Activated T-cell treated with anti-CD3 and anti-CD28 coated beads for 4 hours (primary cell): Measurements from ENCODE around the gene USP1.

Experiments
- DNase-seq: peaks from one replicate; pipeline ENCODE4 v3.0.0-alpha.2; 2020

The USP1 gene

DNA sequence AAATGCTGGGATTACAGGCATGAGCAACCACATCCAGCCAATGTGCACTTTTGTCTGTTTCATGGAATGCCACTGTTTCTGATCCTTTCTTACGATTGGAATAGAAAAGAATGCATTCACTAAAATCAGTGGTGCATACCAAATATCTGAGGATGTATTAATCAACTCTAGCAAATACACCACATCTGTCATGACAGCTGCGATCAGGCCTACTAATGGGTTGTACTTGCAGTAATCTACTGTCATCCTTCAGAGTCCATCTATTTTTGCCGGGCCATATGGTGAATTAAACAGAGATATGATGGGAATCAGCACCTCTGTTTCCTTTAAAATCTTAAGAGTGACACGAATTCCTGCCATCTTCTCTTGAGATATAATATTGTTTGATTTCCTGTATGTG lies 8.5 kb upstream of the USP1 start:
- no peak for DNase-seq

- no peak for DNase-seq
These were observed 7.3 kb upstream of the USP1 start for GRCh38 chr1:62429581-62429980.

DNA sequence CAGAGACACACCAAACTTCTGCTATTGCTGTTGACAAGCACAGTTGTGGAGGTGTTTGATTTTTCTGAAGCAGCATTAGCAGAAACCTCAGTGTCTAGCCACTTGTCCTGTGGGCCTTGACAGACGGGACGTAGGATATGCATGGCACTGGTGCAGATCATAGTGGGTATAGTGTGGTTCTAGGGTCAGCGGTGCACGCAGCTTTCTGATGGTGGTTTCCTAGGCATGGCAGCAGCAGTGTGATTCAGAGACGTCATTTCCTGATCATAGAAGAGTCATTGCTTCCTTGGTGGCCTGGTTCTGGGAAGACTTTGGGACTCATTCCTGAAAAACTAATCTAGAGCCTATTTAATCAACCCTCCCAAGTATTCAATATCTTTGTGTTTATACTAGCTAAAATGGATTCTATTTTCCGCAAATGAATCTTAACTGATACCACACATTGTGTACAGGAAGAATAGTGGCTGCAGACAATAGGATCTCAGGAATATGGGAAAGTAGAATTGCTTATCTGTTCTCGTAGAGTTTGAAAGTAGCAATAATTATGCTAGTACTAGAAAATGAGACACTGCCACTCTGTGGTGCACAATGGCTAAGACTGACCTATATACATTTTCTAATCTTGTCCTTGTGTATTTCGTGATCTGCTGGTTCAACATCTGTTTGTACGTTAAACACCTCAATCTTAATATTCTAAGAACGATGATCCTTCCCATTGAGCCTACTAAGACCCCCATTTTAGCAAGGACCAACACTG lies 2.8 kb upstream of the USP1 start:
- DNase-seq: no peak

GRCh38 chr1:62434618-62435001 lies 2.2 kb upstream of the USP1 start:
- DNase-seq: no peak

- DNase-seq: peak; percentile 3
These were observed 1.4 kb upstream of the USP1 start for GRCh38 chr1:62435231-62436038.

GRCh38 chr1:62436039-62436465 lies 797 bp upstream of the USP1 start:
- DNase-seq: peak; percentile 91

DNA sequence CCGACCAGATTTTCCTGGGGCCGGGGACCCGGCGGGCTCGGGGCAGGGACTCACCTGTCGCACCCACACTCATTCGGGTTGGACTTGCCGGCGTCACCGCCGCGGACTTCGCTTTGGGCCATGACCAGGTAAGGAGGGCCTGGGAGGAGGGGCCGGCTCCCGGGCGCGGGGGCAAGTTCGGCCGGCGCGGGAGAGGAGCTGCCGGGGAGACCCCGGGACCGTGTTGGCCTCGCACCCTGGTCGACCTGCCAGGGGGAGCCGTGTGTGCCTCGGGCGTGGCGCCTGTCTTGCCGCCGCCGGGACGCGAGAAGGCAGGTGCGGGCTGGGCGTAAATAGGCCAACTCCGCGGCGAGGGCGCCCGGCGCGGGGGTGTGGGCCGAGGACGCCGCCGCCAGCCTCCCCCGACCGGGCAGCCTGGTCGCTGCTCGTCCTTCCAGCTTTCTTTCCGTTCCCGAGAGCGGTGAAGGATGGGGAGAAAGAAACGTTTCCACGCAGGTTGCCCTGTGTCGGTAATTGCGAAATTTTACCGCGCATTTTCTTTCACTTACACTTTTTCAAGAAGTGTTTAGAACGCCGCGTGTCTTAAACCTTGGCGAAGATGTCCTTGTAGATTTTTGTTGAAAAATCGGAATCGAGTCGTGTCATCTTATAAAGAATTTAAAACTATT lies 558 bp downstream of the USP1 start:
- DNase-seq: peak; percentile 24

DNA sequence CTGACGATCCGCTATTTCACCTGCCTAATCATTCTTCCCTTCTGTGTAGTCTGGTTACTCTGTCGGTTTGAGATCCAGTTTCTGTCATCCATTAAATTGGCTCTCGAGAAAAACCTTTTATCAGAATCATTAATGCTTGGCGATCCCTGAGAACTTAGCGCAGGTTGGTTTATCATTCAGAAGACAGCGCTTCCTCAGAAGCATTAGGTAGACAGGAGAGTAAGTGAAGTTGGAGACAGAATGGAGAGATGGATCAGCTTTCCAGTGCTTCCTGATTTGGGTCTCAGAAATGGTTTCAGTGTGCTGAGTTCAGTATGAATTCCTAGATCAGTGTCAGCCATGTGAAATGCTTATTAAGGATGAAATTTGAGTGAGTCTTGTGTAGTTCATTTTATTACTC lies 1.3 kb downstream of the USP1 start:
- DNase-seq: no peak

DNA sequence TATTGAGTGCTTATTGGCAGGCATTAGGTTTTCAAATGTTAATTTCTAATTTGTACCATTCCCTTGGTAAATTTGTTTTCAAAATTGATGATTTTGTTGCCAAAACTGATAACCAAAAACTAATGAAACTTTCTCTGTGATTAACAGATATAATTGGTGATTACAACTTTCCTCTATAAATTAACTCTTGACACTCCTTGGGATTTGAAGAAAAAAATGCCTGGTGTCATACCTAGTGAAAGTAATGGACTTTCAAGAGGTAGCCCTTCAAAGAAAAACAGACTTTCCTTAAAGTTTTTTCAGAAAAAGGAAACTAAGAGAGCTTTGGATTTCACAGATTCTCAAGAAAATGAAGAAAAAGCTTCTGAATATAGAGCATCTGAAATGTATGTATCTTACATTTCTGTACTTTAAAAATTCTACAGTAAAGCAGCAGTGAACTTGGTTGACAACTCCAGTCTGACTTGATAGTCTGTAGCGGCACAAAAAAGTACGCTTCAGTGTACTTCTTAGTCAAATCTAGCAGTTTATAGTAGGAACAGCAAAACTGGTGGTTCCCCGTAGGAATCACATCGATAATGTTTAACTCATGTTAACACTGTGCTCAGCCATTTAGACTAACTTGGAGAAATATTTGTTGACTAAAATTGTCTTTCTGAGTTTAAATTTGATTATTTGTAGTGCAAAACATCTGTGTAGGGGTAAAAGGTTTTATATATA lies 3.0 kb downstream of the USP1 start:
- DNase-seq: no peak

DNA sequence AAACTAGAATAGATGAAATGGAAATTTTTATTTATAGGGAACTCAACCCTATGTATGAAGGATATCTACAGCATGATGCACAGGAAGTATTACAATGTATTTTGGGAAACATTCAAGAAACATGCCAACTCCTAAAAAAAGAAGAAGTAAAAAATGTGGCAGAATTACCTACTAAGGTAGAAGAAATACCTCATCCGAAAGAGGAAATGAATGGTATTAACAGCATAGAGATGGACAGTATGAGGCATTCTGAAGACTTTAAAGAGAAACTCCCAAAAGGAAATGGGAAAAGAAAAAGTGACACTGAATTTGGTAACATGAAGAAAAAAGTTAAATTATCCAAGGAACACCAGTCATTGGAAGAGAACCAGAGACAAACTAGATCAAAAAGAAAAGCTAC lies 7.9 kb downstream of the USP1 start:
- DNase-seq: no peak

GRCh38 chr1:62448221-62448933 lies 11.5 kb downstream of the USP1 start:
- no peak for DNase-seq

DNA sequence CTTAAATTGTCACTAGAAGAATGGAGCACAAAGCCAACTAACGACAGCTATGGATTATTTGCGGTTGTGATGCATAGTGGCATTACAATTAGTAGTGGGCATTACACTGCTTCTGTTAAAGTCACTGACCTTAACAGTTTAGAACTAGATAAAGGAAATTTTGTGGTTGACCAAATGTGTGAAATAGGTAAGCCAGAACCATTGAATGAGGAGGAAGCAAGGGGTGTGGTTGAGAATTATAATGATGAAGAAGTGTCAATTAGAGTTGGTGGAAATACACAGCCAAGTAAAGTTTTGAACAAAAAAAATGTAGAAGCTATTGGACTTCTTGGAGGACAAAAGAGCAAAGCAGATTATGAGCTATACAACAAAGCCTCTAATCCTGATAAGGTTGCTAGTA lies 13.5 kb downstream of the USP1 start:
- DNase-seq: no peak

DNA sequence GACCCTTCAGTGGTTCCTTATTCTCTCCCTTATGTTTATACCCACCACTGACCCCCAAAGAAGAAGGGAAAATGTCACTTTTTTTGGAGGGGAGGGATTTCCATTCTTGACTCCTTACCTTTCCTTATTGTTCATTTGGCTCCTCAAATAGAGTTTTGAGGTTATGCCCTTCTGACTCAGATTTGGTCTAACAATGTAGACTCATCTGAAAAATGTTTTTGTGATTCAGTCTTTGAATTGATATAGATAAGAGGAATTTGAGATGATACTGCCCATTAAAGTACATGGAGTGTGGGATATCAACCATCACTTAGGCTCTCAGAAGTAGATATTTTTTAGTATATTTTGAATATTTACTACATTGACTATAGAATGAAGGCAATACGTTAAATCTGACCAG lies 16.1 kb downstream of the USP1 start:
- no peak for DNase-seq

GRCh38 chr1:62457955-62458354 lies 21.1 kb downstream of the USP1 start:
- DNase-seq: no peak

- DNase-seq: no peak
These were observed 25.5 kb downstream of the USP1 start for GRCh38 chr1:62462370-62462769.

- no peak for DNase-seq
These were observed 30.2 kb downstream of the USP1 start for GRCh38 chr1:62467092-62467491.

DNA sequence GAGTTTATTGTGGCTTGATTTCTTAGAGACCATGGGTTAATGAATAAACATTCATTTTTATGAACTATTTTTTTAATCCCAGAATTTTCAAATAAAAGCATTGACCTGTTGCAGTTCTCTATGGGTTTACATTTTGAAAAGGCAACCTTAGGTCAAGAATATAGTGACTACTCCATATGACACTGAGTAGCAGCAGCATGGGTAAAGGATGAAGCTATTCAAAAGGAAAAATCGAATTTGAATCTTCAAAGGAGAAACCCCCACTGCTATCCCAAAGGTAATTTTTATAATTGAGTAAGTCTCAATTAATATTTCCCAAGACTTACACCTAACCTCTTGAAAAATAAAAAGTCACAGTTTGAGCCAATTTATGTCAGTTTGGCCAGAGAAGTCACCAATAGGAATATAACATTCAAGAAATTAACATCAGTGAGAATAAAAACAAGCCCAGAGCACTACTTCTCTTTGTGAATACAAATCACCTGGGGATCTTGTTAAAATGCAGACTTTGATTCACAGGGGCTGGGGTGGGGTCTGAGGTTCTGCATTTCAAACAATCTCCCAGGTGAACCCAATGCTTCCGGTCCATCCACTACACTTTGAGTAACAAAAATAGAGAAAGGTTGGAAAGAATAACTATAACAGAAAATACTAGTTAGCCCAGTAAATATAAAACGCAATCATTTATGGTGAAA lies 39.8 kb downstream of the USP1 start:
- DNase-seq: no peak

- no peak for DNase-seq
These were observed 44.8 kb downstream of the USP1 start for GRCh38 chr1:62481681-62482080.

DNA sequence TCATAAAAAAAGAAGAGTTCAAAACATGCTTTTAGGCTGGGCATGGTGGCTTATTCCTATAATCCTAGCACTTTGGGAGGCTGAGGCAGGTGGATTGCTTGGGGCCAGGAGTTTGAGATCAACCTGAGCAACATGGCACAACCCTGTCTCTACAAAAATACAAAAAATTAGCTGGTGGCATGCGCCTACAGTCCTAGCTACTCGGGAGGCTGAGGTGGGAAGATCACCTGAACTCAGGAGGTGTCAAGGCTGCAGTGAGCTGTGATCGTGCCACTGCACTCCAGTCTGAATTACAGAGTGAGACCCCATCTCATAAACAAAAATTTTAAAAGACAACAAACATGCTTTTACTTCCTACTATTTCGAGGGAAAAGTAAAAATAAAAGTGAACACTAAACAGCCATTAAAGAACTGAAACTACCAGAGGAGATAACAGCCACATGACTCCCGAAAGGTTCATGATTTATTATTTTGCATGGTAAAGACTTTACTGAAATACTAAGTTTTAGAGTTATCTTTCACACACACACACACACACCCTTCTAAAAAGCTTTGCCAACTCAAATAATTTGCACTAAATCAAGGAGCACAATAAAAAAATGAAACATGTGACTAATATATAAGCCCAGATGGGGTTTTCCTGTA lies 48.1 kb downstream of the USP1 start:
- DNase-seq: no peak

- DNase-seq: no peak
These were observed 51.1 kb downstream of the USP1 start for GRCh38 chr1:62487956-62488355.

- DNase-seq: no peak
These were observed 55.7 kb downstream of the USP1 start for GRCh38 chr1:62492521-62492920.
